H9 (cell line): ENCODE measurements around the gene PIN4. TPM values are rescaled to one million over a fixed set of nuclear protein-coding genes. Genes with fewer than 3 reads are reported as not detected.

Experiments used
- DNase-seq: peaks from one replicate; pipeline ENCODE4 v3.0.0-alpha.2; 2017
- H2AFZ ChIP-seq: one replicate; pipeline ENCODE4 v1.6.1; 2013; ENCODE audit warnings: mild to moderate bottlenecking, low read length, control low read depth, moderate library complexity
- H2AK5ac ChIP-seq: 2 replicates; pipeline ENCODE4 v1.6.1; 2013; ENCODE audit warnings: low read length, control low read depth, mixed read lengths; ENCODE audit not compliant: insufficient read length
- H2BK120ac ChIP-seq: one replicate; pipeline ENCODE4 v1.6.1; 2013; ENCODE audit warnings: low read depth, mild to moderate bottlenecking, low read length, control low read depth, inconsistent platforms; ENCODE audit not compliant: poor library complexity, severe bottlenecking
- H2BK12ac ChIP-seq: 2 replicates; pipeline ENCODE4 v1.6.1; 2013; ENCODE audit warnings: low read length, control low read depth, mixed read lengths, low read depth; ENCODE audit not compliant: insufficient read length
- H2BK15ac ChIP-seq: 2 replicates; pipeline ENCODE4 v1.6.1; 2013; ENCODE audit warnings: low read depth, low read length, control low read depth
- H2BK20ac ChIP-seq: one replicate; pipeline ENCODE4 v1.6.1; 2013; ENCODE audit warnings: low read depth, mild to moderate bottlenecking, low read length, control low read depth, inconsistent platforms; ENCODE audit not compliant: poor library complexity, severe bottlenecking
- H2BK5ac ChIP-seq: 2 replicates; pipeline ENCODE4 v1.6.1; 2013; ENCODE audit warnings: low read length, control low read depth, mixed read lengths; ENCODE audit not compliant: insufficient read length
- H3K14ac ChIP-seq: 2 replicates; pipeline ENCODE4 v1.6.1; 2013; ENCODE audit warnings: low read length, control low read depth; ENCODE audit not compliant: insufficient read depth
- H3K18ac ChIP-seq: 2 replicates; pipeline ENCODE4 v1.6.1; 2013; ENCODE audit warnings: low read depth, mild to moderate bottlenecking, mixed read lengths, low read length, control low read depth; ENCODE audit not compliant: insufficient read length
- H3K23ac ChIP-seq: 2 replicates; pipeline ENCODE4 v1.6.1; 2013; ENCODE audit warnings: low read length, control low read depth, mixed read lengths, low read depth; ENCODE audit not compliant: insufficient read length
- H3K23me2 ChIP-seq: 2 replicates; pipeline ENCODE4 v1.6.1; 2013; ENCODE audit warnings: low read depth, mild to moderate bottlenecking, mixed read lengths, low read length, control low read depth; ENCODE audit not compliant: insufficient read length, poor library complexity, severe bottlenecking
- H3K27ac ChIP-seq: 2 replicates; pipeline ENCODE4 v1.5.1; 2013; ENCODE audit warnings: low read length, control low read depth, mixed read lengths, low read depth; ENCODE audit not compliant: insufficient read length
- H3K27me3 ChIP-seq: 2 replicates; pipeline ENCODE4 v1.6.1; 2013; ENCODE audit warnings: low read length, control low read depth, inconsistent platforms; ENCODE audit not compliant: insufficient read depth
- H3K4ac ChIP-seq: 2 replicates; pipeline ENCODE4 v1.6.1; 2013; ENCODE audit warnings: low read depth, mild to moderate bottlenecking, control low read depth, inconsistent platforms, low read length, moderate library complexity
- H3K4me1 ChIP-seq: 2 replicates; pipeline ENCODE4 v1.6.1; 2013; ENCODE audit warnings: low read length, control low read depth, inconsistent platforms; ENCODE audit not compliant: insufficient read depth
- H3K4me2 ChIP-seq: 2 replicates; pipeline ENCODE4 v1.6.1; 2013; ENCODE audit warnings: low read length, control low read depth, mixed read lengths; ENCODE audit not compliant: insufficient read length, insufficient read depth
- H3K56ac ChIP-seq: 2 replicates; pipeline ENCODE4 v1.6.1; 2013; ENCODE audit warnings: low read depth, mild to moderate bottlenecking, mixed read lengths, low read length, control low read depth; ENCODE audit not compliant: insufficient read length
- H3K79me1 ChIP-seq: 2 replicates; pipeline ENCODE4 v1.6.1; 2013; ENCODE audit warnings: low read depth, mild to moderate bottlenecking, moderate library complexity, low read length, control low read depth, inconsistent platforms; ENCODE audit not compliant: insufficient read depth, poor library complexity, severe bottlenecking
- H3K79me2 ChIP-seq: 2 replicates; pipeline ENCODE4 v1.6.1; 2013; ENCODE audit warnings: low read length, control low read depth, inconsistent platforms; ENCODE audit not compliant: insufficient read depth
- H3K9ac ChIP-seq: 2 replicates; pipeline ENCODE4 v1.6.1; 2013; ENCODE audit warnings: low read length, control low read depth, mixed read lengths; ENCODE audit not compliant: insufficient read length; ENCODE audit errors: extremely low read depth
- H3K9me3 ChIP-seq: one replicate; pipeline ENCODE4 v1.6.1; 2013; ENCODE audit warnings: low read depth, low read length, inconsistent platforms; ENCODE audit not compliant: control insufficient read depth
- H3T11ph ChIP-seq: one replicate; pipeline ENCODE4 v1.6.1; 2013; ENCODE audit warnings: mild to moderate bottlenecking, low read length, control low read depth, inconsistent platforms
- H4K20me1 ChIP-seq: one replicate; pipeline ENCODE4 v1.6.1; 2013; ENCODE audit not compliant: control insufficient read depth, insufficient read length, insufficient read depth
- H4K5ac ChIP-seq: 2 replicates; pipeline ENCODE4 v1.6.1; 2013; ENCODE audit warnings: low read depth, mild to moderate bottlenecking, mixed read lengths, low read length, control low read depth; ENCODE audit not compliant: insufficient read length
- H4K8ac ChIP-seq: replicated peaks from 2 replicates; pipeline ENCODE4 v1.6.1; 2013; ENCODE audit warnings: low read length, control low read depth, mixed read lengths, low read depth; ENCODE audit not compliant: insufficient read length
- H4K91ac ChIP-seq: 2 replicates; pipeline ENCODE4 v1.6.1; 2013; ENCODE audit warnings: low read depth, mild to moderate bottlenecking, moderate library complexity, mixed read lengths, low read length, control low read depth; ENCODE audit not compliant: insufficient read length
- H3K27ac Mint-ChIP-seq, 3 experiments: 2 replicates in 2 of 3; 3 replicates in 1 of 3; pipeline ENCODE4 v1.8.0; 2020 to 2021; ENCODE audit warnings: mixed read lengths in 3 of 3, mild to moderate bottlenecking in 1 of 3, moderate library complexity in 1 of 3
- H3K27me3 Mint-ChIP-seq: 2 replicates; pipeline ENCODE4 v1.8.0; 2021; ENCODE audit warnings: low read depth, mild to moderate bottlenecking, moderate library complexity, mixed read lengths
- H3K36me3 Mint-ChIP-seq, 3 experiments: 2 replicates in 2 of 3; 3 replicates in 1 of 3; pipeline ENCODE4 v1.8.0; 2020 to 2021; ENCODE audit warnings: low read depth in 3 of 3, mixed read lengths in 3 of 3; ENCODE audit not compliant: insufficient read depth in 1 of 3
- H3K4me1 Mint-ChIP-seq, 2 experiments: 2 replicates each; pipeline ENCODE4 v1.8.0; 2020; ENCODE audit warnings: mixed read lengths in 2 of 2
- H3K4me3 Mint-ChIP-seq, 2 experiments: 2 replicates in 1 of 2; 3 replicates in 1 of 2; pipeline ENCODE4 v1.8.0; 2020 to 2021; ENCODE audit warnings: mild to moderate bottlenecking in 2 of 2, mixed read lengths in 2 of 2, moderate library complexity in 1 of 2
- H3K9me3 Mint-ChIP-seq, 2 experiments: 2 replicates in 1 of 2; 3 replicates in 1 of 2; pipeline ENCODE4 v1.8.0; 2020; ENCODE audit warnings: mild to moderate bottlenecking in 2 of 2, mixed read lengths in 2 of 2, moderate library complexity in 1 of 2
- WGBS: extraction: QIAGEN DNeasy Blood & Tissue Kit; methylation state at CpG from one replicate; pipeline ENCODE4 v1.1.7; 2013; ENCODE audit warnings: missing lambda C conversion rate, low lambda C conversion rate, mixed read lengths; ENCODE audit not compliant: insufficient read length; ENCODE audit errors: extremely low coverage; 5-methylcytosine and 5-hydroxymethylcytosine counted together
- total RNA-seq: library from RNA; stranded (reverse); gene quantifications from 2 replicates; pipeline ENCODE4 v1.2.1, GENCODE V29; 2021
- TF ChIP-seq, protein P1 (sequence below): fragments of 200-600 bp; sonication (generic); conservative IDR thresholded peaks from 3 replicates; pipeline ENCODE4 v1.8.0; 2021; ENCODE audit warnings: antibody characterized with exemption, mild to moderate bottlenecking

The PIN4 gene
- total RNA-seq, 1 experiment from 2014 or later, result 16.3 TPM

DNA sequence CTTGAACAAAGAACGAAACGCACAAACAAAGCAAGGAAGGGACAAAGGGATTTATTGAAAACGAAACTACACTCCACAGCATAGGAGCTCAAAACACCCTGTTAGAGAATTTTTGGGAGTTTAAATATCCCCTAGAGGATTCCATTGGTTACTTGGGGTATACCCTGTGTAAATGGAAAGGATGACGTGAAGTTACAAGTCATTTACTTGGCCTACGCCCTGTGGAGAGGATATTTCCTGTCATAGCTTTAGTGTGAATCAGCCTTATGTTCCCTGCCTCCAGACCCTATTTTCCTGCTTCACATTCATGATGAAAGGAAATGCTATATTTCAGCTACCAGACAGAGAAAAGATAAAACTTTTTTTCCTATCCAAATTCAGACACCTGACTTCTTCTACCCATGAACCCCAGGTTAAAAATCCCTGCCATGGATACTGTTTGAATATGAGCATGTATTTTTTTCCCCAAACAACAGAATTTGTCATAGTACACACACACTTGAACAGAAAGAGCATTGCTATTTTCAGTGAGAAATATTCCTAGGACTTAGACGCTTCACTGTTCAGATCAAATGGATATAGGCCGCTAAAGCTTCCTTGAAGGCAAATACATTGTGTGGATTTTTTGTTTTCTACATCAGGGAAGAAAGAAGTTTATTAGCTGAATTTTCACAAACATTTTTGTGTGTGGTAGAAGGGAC, 20.4 kb downstream of the PIN4 start:
- Histone ChIP-seq H4K91ac (no peak overlapping the region), H2BK120ac (no peak overlapping the region), H2BK12ac (no peak overlapping the region), H3K9ac (no peak overlapping the region), H3K27me3 (no peaks in the 10 kb centered on the region), H2BK20ac (no peak overlapping the region), H3K27ac (no peak overlapping the region), H2BK5ac (no peak overlapping the region), H3K4me1 (no peaks in the 10 kb centered on the region; the same call in 1 of the 2 replicates), H4K5ac (no peak overlapping the region), H2AFZ (no peak overlapping the region), H3K9me3 (peaks cover 18% of the 10 kb centered on the region), H2BK15ac (no peak overlapping the region), H3K4ac (no peak overlapping the region), H4K20me1 (no peaks in the 10 kb centered on the region), H3K14ac (no peak overlapping the region), H3K56ac (no peak overlapping the region), H3T11ph (no peak overlapping the region), H3K23ac (no peak overlapping the region), H3K79me2 (no peaks in the 10 kb centered on the region), H4K8ac (no peak overlapping the region), H2AK5ac (no peak overlapping the region), H3K18ac (no peak overlapping the region), H3K4me2 (no peak overlapping the region), H3K79me1 (no peaks in the 10 kb centered on the region), H3K23me2 (no peaks in the 10 kb centered on the region)
- Mint-ChIP-seq H3K9me3 (peaks cover 52 to 59% of the 10 kb centered on the region in 2 experiments), H3K4me3 (no peak overlapping the region; a peak in 1 of 5 replicates), H3K4me1 (peaks cover 20 to 22% of the 10 kb centered on the region in 2 experiments), H3K27ac (peak overlapping the region in 2 of 3 experiments; percentile 69 to 81; a peak in 4 of 7 replicates), H3K36me3 (peaks cover 28 to 39% (median 36%) of the 10 kb centered on the region in 3 experiments), H3K27me3 (no peaks in the 10 kb centered on the region)
- TF ChIP-seq, protein P1, sequence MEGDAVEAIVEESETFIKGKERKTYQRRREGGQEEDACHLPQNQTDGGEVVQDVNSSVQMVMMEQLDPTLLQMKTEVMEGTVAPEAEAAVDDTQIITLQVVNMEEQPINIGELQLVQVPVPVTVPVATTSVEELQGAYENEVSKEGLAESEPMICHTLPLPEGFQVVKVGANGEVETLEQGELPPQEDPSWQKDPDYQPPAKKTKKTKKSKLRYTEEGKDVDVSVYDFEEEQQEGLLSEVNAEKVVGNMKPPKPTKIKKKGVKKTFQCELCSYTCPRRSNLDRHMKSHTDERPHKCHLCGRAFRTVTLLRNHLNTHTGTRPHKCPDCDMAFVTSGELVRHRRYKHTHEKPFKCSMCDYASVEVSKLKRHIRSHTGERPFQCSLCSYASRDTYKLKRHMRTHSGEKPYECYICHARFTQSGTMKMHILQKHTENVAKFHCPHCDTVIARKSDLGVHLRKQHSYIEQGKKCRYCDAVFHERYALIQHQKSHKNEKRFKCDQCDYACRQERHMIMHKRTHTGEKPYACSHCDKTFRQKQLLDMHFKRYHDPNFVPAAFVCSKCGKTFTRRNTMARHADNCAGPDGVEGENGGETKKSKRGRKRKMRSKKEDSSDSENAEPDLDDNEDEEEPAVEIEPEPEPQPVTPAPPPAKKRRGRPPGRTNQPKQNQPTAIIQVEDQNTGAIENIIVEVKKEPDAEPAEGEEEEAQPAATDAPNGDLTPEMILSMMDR, result no peak
- DNase-seq, result no peak
- WGBS, result no CpG with 5 or more reads among the region's 7 CpGs
